GM12892 (cell line): ENCODE results near the gene NGDN.
A peak's percentile ranks its signal among the peaks of the same experiment; 100 is the strongest.

Source experiments
- POLR2A ChIP-seq: IDR thresholded peaks from 2 replicates; pipeline ENCODE4 v1.6.1; 2011; ENCODE audit warnings: low read depth, low read length, control low read depth
- POLR2AphosphoS5 ChIP-seq: IDR thresholded peaks from 2 replicates; pipeline ENCODE4 v1.6.1; 2011; ENCODE audit warnings: low read depth, low read length, control low read depth
- TAF1 ChIP-seq: IDR thresholded peaks from 2 replicates; pipeline ENCODE4 v1.6.1; 2011; ENCODE audit warnings: low read depth, mild to moderate bottlenecking, control low read depth, low read length, borderline replicate concordance

DNA sequence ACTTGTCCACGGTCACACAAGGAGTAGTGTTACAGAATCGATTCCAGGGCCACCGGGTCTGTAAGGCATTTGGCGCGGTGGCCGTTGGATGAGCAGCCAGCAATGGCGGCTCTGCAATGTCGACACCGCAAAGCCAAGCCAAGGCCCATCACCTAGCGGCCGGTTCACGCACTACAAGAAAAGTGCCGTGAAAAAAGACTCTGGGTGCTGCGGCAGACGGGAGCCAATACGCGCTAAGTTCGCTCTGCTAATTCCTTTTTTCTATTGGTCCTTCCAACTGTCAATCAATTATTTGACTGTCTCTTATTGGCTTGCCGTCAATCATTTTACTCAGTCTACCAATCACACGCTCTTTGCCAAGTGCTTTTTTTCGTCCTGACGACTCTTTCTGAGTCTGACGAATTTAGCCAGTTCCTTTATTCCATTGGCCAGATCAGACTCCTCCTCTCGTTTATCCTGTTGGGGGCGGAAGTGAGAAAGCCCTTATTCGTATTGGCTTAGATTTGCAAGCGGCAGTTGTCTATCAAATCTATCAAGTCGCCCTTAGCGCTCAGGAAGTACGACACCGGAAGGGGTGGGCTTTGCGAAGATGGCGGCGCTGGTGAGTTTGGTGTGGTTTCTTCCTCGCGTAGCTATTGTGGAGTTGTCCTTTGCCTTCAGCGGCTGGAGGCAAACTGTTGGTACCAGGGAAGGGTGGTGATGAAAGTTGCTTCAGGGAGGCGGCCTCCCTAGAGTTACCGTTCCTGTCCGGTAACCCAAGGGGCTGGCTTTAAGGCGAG, at the start of gene NGDN:
- TF ChIP-seq TAF1 = peak; percentile 64; the same call in 1 of the 2 replicates
- TF ChIP-seq POLR2AphosphoS5 = peak; percentile 73
- TF ChIP-seq POLR2A = peak; percentile 79
